SK-N-SH treated with all-trans-retinoic acid at 6 μM for 48 hours (cell line): ENCODE data around the gene KIRREL3.

Experiments used
- ARNTL ChIP-seq: fragments of 450-650 bp; formaldehyde crosslinking; IDR thresholded peaks from 2 replicates; pipeline ENCODE4 v1.5.0; 2020; ENCODE audit warnings: low read depth, mild to moderate bottlenecking, moderate library complexity, borderline replicate concordance
- SNAI2 ChIP-seq: fragments of 250-450 bp; sonication (Bioruptor Pico); IDR thresholded peaks from 2 replicates; pipeline ENCODE4 v1.5.0; 2020; ENCODE audit warnings: mild to moderate bottlenecking, moderate library complexity
- ZC3H10 ChIP-seq: fragments of 250-450 bp; sonication (Bioruptor Pico); IDR thresholded peaks from 2 replicates; pipeline ENCODE4 v1.5.1; 2021; ENCODE audit warnings: mild to moderate bottlenecking, moderate library complexity
- ZNF565 ChIP-seq: fragments of 450-650 bp; formaldehyde crosslinking; conservative IDR thresholded peaks from 2 replicates; pipeline ENCODE4 v1.5.0; 2020; ENCODE audit warnings: low read depth, mild to moderate bottlenecking, moderate library complexity
- ZNF70 ChIP-seq: fragments of 450-650 bp; formaldehyde crosslinking; IDR thresholded peaks from 2 replicates; pipeline ENCODE4 v1.5.0; 2020; ENCODE audit warnings: mild to moderate bottlenecking, moderate library complexity
- ZNF8 ChIP-seq: fragments of 450-650 bp; formaldehyde crosslinking; IDR thresholded peaks from 2 replicates; pipeline ENCODE4 v1.5.0; 2020; ENCODE audit warnings: mild to moderate bottlenecking, moderate library complexity
- TF ChIP-seq, protein P1 (sequence below): fragments of 250-450 bp; sonication (Bioruptor Pico); IDR thresholded peaks from 2 replicates; pipeline ENCODE4 v1.8.0; 2021; ENCODE audit warnings: low read depth, mild to moderate bottlenecking, moderate library complexity, borderline replicate concordance
- TF ChIP-seq, protein P2 (sequence below): fragments of 250-450 bp; sonication (Bioruptor Pico); IDR thresholded peaks from 2 replicates; pipeline ENCODE4 v1.5.1; 2021; ENCODE audit warnings: mild to moderate bottlenecking, moderate library complexity

DNA sequence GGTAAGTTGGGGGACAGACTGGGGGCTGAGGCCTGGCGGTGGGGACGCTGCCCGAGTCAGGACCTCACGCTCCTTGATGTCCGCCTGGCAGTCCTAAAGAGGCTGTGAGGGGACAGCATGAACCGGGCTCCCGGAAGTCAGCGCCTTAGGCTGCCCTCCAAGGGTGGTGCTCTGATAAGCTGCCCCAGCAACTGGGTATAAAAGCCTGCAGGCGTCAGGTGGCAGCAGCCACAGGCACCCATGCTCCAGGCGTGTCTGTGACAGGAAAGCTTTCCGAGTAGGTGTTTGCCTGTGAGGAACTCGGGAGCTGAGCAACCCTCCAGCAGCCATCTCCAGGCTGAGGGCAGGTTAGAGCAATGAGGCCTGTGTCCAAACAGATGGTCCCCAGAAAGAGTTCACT, 592.1 kb downstream of the KIRREL3 start:
- TF ChIP-seq, protein P1, sequence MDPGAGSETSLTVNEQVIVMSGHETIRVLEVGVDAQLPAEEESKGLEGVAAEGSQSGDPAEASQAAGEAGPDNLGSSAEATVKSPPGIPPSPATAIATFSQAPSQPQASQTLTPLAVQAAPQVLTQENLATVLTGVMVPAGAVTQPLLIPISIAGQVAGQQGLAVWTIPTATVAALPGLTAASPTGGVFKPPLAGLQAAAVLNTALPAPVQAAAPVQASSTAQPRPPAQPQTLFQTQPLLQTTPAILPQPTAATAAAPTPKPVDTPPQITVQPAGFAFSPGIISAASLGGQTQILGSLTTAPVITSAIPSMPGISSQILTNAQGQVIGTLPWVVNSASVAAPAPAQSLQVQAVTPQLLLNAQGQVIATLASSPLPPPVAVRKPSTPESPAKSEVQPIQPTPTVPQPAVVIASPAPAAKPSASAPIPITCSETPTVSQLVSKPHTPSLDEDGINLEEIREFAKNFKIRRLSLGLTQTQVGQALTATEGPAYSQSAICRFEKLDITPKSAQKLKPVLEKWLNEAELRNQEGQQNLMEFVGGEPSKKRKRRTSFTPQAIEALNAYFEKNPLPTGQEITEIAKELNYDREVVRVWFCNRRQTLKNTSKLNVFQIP, result no peak
- TF ChIP-seq ZNF70 (CRISPR knock-in tag) (no peak), SNAI2 (no peak), ZC3H10 (CRISPR knock-in tag) (no peak), ZNF565 (CRISPR knock-in tag) (no peak), ZNF8 (CRISPR knock-in tag) (no peak), ARNTL (no peak)
- TF ChIP-seq, protein P2, sequence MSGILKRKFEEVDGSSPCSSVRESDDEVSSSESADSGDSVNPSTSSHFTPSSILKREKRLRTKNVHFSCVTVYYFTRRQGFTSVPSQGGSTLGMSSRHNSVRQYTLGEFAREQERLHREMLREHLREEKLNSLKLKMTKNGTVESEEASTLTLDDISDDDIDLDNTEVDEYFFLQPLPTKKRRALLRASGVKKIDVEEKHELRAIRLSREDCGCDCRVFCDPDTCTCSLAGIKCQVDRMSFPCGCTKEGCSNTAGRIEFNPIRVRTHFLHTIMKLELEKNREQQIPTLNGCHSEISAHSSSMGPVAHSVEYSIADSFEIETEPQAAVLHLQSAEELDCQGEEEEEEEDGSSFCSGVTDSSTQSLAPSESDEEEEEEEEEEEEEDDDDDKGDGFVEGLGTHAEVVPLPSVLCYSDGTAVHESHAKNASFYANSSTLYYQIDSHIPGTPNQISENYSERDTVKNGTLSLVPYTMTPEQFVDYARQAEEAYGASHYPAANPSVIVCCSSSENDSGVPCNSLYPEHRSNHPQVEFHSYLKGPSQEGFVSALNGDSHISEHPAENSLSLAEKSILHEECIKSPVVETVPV (CRISPR knock-in tag), result no peak
